ENCODE results near the gene GPC1. TPM values are rescaled to one million over a fixed set of nuclear protein-coding genes. Genes with fewer than 3 reads are reported as not detected.

The GPC1 gene
- total RNA-seq, 1 donor from 2014 or later = 58.0 TPM

DNA sequence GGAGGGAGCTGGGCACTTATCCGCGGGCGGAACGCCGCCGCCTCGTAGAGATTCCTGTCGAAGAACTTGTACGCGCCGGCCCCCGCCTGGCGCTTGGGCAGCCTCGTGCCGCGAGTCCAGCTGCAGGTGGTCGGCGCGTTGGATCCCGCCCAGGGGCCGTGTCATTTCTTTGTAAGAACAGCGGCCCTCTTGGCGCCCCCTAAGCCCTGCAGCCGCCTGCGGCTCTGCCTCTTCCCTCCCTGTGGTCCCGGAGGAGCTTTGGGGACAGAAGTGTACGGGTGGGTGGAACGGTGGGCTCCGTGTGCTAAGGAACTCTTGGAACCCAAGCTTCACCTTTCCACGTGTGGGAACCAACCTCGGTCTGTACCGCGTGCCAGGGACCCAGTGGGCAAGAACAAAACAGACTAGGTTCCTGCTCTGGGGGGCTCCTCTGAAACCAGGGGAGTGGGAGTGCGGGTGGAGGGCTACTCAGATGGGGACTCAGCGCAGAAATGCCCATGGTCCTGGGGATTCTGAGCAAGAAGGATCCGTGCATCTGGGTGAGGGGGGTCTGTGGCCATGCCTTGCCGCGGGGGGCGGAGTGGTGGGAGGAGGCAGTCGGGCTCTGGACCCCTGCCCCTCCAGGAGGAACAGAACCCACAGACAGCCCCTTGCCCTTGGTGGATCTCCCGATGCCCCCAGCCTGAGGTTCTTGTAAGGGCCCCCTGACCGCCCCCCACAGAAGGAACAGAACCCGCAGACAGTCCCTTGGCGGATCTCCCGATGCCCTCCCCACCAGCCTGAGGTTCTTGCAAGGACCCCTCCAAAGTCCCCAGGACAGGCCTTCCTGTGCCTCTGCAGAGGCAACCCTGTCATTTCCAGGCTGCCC is 1.5 kb downstream of the GPC1 start:
- TF ChIP-seq, protein P1, sequence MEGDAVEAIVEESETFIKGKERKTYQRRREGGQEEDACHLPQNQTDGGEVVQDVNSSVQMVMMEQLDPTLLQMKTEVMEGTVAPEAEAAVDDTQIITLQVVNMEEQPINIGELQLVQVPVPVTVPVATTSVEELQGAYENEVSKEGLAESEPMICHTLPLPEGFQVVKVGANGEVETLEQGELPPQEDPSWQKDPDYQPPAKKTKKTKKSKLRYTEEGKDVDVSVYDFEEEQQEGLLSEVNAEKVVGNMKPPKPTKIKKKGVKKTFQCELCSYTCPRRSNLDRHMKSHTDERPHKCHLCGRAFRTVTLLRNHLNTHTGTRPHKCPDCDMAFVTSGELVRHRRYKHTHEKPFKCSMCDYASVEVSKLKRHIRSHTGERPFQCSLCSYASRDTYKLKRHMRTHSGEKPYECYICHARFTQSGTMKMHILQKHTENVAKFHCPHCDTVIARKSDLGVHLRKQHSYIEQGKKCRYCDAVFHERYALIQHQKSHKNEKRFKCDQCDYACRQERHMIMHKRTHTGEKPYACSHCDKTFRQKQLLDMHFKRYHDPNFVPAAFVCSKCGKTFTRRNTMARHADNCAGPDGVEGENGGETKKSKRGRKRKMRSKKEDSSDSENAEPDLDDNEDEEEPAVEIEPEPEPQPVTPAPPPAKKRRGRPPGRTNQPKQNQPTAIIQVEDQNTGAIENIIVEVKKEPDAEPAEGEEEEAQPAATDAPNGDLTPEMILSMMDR (conservative IDR thresholded peaks at IDR 0.05) = no peak
- Mint-ChIP-seq H3K27ac (no peak overlapping the region), H3K4me1 (ENCODE audit: unreplicated experiment) (peaks cover 9% of the 10 kb centered on the region), H3K4me3 (peak overlapping the region; percentile 82), H3K36me3 (no peaks in the 10 kb centered on the region), H3K9me3 (no peaks in the 10 kb centered on the region), H3K27me3 (peaks cover 6% of the 10 kb centered on the region)
- DNase-seq (ENCODE audit: extremely low spot score, unreplicated experiment) = no peak

GRCh38 chr2:240437551-240437860 is 2.0 kb downstream of the GPC1 start:
- TF ChIP-seq, protein P1 (conservative IDR thresholded peaks at IDR 0.05) = no peak
- Mint-ChIP-seq H3K27me3 (peaks cover 5% of the 10 kb centered on the region), H3K9me3 (no peaks in the 10 kb centered on the region), H3K4me1 (ENCODE audit: unreplicated experiment) (peaks cover 9% of the 10 kb centered on the region), H3K27ac (peak overlapping the region; percentile 14), H3K4me3 (peak overlapping the region; percentile 82), H3K36me3 (no peaks in the 10 kb centered on the region)
- no peak for DNase-seq (ENCODE audit: extremely low spot score, unreplicated experiment)

DNA sequence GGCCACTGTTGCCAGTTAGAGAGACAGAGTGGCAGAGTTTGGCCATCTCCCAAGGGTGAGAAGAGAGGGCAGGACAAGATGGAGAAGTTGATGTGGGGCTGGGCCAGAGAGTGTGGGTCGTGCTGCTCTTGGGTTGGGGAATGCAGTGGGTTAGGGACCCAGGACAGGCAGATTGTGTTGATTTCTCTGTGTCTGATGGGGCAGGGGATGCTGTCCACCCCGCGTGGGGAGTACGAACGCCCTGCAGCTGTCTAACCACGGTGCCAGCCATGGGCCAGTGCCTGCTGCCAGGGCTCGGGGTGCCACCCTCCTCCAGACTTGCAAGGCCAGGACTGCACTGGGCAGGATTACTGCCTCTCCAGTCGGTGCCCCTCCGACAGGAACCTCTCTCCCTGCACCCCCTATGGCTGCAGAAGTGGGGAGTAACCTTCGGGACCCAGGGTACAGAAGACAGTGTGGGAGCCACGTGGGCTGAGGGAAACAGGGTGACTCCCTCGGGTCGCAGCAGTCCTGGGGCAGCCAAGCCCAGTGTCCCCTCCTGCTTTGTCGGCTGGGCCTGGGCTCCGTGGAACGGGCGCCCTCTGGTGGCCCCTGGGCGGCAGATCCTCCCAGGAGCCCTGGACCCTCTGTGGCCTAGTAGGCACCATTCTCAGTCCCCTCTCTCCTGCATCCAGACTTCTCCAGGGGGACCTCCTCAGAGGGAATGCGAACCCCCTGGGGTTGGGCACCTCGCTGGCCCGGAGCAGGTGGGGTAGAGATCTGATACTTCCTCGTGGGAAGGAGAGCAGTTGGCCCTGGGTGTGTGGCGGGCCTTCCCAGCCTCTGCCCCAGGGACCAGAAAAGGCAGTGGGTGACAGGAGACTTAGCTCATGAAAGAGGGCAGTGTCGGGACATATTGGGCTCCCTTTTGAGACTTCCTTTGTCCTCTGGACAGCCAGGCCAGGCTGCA is 2.7 kb downstream of the GPC1 start:
- Mint-ChIP-seq H3K27me3 (peaks cover 3% of the 10 kb centered on the region), H3K4me1 (ENCODE audit: unreplicated experiment) (peaks cover 9% of the 10 kb centered on the region), H3K9me3 (no peaks in the 10 kb centered on the region), H3K27ac (peak overlapping the region; percentile 74), H3K36me3 (no peaks in the 10 kb centered on the region), H3K4me3 (peak overlapping the region; percentile 82)
- DNase-seq (ENCODE audit: extremely low spot score, unreplicated experiment) = no peak
- TF ChIP-seq, protein P1 (conservative IDR thresholded peaks at IDR 0.05) = peak; percentile 97

GRCh38 chr2:240438810-240439697 is 3.6 kb downstream of the GPC1 start:
- DNase-seq (ENCODE audit: extremely low spot score, unreplicated experiment) = no peak
- Mint-ChIP-seq H3K27me3 (peaks cover 3% of the 10 kb centered on the region), H3K4me3 (no peak overlapping the region), H3K9me3 (no peaks in the 10 kb centered on the region), H3K36me3 (no peaks in the 10 kb centered on the region), H3K4me1 (ENCODE audit: unreplicated experiment) (peaks cover 9% of the 10 kb centered on the region), H3K27ac (no peak overlapping the region)
- TF ChIP-seq, protein P1 (conservative IDR thresholded peaks at IDR 0.05) = no peak

GRCh38 chr2:240439698-240440151 is 4.3 kb downstream of the GPC1 start:
- Mint-ChIP-seq H3K27me3 (peaks cover 3% of the 10 kb centered on the region), H3K4me3 (no peak overlapping the region), H3K27ac (no peak overlapping the region), H3K36me3 (no peaks in the 10 kb centered on the region), H3K4me1 (ENCODE audit: unreplicated experiment) (peaks cover 9% of the 10 kb centered on the region), H3K9me3 (no peaks in the 10 kb centered on the region)
- TF ChIP-seq, protein P1 (conservative IDR thresholded peaks at IDR 0.05) = no peak
- DNase-seq (ENCODE audit: extremely low spot score, unreplicated experiment) = no peak
